CD4-positive, alpha-beta T cell treated with Interleukin-6 at 100 ng/mL for 8 hours (primary cell): ENCODE data around the gene TOP3A.

ENCODE experiments used
- DNase-seq: peaks from one replicate; pipeline ENCODE4 v3.0.0-alpha.2; 2020; ENCODE audit warnings: mixed read lengths, low spot score

TOP3A gene

DNA sequence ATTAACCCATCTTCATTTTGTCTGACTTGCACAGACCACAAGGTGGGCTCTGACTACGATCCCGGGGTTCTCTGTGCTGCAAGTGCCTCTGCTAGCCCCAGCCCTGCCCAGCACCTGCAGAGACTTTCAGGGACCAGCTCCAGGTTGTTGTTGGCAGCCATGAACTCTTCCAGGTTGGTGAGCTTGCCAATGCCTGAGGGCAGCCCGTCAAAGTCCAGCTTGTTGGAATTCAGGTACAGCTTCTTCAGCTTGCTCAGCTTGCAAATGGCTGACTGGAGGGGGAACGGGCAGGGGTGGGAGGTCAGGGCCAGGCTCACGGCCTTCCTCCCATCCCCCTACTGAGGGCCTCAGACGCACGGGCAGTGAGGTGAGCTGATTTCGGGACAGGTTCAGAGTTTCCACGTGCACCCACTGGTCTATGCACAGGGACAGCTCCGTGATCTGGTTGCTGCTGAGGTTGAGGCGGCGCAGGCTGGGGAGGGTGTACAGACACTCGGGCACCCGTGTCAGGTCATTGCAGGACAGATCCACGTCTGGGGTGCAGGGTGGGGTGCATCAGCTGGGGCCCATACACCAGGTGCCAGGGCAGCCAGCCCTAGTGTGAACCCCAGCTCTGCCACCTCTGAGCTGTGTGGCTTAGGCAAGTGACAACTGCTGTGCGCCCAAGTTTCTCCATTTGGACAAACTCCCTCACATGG is 61.5 kb downstream of the TOP3A start:
- DNase-seq, result no peak

DNA sequence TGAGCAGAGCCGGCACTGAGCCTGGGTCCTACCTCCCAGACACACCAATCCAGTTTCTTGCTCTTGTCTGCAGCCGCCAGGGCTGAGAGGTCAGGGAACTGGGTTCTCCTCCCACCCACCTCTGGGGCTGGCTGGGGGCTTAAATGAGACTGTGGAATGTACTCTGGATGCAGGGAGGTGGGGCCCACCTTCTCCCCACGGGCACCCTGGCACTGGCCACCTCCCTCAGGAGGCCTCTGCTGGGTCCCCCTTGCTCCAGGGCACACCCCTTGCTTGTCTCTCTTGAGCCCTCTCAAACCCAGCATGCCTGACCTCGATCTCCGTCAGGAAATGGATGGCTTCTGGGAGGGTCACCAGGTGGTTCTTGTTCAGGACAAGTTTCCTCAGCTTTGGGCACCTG is 62.6 kb downstream of the TOP3A start:
- DNase-seq, result no peak

DNA sequence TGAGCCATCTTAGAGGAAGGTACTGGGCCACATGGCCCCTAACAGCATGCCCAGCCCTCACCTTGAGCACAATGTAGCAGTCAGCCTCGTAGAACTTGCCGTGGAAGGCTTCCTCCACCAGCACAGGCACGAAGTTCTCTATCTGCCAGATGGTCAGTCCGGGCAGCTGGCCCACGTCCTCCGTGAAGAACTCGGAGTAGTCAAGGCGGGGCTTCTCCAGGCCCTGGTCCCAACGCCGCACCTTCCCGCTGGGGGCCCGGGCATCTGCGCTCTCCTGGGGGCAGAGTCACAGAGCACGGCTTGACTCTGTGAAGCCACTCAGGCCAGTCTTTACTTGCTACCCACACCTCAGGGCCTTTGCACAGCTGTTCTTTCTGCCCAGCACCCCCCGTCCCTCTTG is 63.6 kb downstream of the TOP3A start:
- DNase-seq, result no peak

DNA sequence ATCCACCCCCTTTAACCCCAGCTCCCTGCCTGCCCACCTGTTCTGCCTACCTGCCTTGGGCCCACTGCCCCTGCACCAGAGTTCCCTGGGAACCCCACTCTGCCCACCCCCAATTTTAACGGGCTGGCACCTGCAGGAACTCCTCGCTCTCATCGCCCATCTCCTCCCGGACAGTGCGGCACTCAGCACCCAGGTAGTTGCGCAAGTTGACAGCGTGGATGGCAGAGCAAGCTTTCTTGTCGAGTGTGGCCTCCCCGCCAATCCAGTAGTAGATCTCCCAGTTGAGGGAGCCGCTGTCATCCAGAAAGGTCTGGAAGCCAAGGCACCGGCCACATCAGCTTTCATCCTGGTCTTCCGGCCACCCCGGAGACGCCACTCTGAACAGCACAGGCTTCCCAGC is 64.1 kb downstream of the TOP3A start:
- no peak for DNase-seq

DNA sequence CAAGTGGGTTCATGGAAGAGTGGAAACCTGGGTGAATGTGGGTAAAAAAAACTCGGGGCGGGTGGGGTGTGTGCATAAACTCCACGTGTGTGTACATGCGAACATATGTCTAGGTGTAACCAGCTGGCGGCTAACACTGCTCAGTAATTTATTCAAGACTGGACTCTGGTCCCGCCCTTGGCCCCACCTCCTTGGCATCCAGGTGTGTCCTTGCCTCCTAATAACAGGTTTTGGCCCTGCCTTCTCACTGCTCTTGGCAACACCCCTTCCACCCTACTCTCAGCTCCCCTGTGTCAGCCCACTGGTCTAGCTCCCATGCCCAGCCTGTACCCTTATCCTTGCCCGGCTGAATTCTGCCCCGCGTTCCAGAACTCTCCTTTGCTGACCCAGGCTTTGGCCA is 64.5 kb downstream of the TOP3A start:
- no peak for DNase-seq

DNA sequence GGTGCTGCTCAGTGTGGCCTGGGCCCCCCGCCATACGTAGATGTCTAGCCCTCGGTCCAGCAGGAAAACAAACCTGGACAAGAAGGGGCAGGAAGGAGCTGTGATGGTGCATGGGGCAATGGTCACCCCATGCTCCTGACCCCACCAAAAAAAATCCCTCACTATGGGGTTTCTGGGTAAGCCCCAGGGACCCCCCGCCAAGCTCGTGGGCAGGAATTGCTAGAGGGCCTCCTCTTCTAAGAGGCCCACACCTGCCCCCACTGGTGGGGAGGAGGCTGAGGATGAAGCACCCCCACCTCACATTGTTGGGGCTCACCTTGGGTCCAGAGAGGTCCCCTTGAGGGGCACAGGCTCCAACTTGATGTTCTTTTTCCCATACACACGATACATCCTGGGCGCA is 66.0 kb downstream of the TOP3A start:
- DNase-seq, result no peak

DNA sequence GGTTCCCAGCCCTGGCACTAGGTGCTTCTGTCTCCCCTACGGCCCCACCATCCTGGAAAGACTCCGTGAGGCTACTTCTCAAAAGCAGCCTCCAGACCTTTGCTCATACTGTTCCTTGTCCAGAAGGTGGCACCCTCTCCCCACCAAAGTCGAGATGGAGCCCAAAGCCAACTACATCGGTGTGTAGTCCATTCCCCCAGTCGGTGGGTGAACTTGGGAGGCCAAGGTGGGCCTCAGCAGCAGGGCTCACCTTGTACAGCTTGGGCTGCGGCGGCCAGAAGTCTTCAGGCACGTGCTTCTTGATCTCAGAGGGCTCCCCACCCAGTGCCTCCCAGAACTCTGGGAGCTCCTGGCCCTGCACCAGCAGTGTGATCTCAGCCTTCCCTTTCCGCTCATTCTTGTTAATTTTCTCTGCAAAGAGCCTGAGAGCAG is 66.5 kb downstream of the TOP3A start:
- DNase-seq, result peak; percentile 63

DNA sequence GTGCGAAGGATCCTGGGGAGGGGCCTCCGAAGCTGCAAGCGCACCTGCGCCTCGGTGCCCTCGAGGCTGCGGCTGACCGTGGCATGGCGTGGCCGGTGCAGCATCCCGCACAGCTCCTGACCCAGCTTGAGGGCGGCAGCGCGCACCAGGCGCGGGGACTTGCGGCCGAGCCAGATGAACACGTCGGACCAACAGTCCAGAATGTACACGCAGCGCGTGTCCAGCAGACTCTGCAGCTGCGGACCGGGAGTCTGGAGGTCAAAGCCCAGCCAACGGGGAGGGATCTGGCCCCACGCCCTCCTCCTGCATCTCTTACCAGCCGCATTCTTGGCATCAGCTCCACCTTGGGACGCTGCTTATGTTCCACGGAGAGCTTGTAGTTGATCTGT is 67.2 kb downstream of the TOP3A start:
- DNase-seq, result no peak

DNA sequence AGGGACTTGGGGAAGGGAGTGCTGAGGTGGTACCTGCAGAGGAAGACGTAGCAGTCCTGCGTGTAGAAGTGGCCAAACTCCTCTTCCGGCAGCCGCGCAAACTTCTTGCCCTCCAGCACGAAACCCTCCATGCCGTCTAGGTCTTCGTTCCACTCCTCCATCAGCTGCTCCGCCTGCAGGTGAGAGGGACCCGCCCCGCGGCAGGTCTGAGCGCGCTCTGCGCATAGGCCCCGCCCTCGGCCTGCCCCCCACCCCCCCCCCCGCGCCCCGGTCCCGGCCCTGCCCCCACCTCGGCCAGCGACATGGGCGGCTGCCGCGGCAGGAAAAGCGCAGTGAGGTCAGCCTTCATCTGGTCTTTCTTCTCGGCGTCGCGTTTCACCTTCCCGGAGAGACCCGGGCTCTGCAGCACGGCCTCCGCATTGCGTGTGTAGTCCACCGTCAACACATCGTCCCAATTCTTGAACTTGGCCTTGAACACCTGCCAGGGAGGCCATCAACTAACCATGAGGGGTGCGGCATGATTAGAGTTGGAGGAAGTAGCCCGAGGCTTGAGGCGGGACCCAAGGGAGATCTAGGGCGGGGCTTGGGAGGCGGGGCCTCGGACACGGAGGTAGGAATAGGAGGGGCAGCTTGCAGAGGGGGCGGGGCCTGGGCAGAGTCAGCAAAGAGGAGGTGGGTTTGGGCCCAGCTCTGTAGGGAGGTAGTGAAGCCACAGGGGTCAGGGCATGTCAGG is 67.7 kb downstream of the TOP3A start:
- no peak for DNase-seq

DNA sequence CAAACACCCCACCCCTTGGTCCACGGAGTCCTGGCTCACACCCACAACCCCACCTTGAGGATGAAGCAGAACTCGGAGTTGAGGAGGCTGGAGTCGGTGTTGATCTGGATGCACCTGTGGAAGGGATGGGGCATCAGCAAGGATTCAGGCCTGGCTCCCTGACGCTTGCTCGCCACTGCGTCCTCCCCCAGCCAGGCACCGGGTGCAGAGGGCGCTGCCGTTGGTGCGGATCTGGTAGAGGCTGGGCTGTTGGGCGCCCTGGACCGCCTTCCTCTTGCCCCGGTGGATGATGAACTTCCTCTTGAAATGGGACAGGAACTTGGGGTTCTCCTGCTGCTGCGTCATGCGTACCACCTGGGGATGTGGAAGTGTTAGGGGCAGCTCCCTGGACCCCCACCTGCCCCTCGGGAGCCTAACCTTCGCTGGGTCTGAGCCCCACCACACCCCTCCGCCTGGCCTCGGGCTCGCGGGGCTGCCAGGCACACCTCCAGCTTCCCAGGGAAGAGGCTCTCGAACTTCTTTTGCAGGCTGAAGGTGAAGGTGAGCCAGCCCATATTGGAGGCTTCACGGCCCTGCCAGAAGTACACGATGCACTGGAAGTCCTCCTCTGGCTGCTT is 68.6 kb downstream of the TOP3A start:
- DNase-seq, result no peak

DNA sequence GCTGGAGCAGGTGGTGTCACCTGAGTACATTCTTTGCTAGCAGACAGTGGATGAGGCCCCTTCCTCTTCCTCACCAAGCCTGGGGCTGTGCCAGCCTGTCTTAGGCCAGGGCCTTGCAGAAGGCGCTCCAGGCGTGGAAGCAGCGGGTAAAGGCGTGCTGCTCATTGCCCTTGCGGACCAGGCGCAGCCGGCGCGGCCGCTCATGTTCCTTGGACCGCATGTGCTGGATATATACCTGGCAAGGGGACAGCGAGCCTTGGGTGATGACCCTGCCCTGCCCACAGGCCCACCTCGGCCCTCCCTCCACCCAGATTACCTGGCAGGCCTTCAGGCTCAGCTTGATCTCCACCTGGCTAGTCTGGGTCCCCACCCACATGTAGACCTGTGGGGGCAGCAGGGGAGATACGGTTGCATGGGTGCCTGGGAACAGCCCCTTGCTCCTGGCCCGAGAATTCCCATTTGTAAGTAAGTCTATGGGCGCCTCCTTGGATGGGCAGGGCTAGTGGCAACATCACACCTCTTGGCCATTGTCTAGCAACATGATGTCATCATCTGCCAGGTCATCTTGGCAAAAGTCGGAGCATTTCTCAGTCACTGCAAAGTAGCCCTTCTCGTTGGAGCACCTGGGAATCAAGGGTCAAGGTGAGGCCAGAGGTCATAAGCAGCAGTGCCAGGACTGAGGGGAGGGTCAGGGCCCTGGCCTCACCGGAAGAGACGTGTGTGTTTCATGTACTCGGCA is 69.6 kb downstream of the TOP3A start:
- DNase-seq, result no peak

DNA sequence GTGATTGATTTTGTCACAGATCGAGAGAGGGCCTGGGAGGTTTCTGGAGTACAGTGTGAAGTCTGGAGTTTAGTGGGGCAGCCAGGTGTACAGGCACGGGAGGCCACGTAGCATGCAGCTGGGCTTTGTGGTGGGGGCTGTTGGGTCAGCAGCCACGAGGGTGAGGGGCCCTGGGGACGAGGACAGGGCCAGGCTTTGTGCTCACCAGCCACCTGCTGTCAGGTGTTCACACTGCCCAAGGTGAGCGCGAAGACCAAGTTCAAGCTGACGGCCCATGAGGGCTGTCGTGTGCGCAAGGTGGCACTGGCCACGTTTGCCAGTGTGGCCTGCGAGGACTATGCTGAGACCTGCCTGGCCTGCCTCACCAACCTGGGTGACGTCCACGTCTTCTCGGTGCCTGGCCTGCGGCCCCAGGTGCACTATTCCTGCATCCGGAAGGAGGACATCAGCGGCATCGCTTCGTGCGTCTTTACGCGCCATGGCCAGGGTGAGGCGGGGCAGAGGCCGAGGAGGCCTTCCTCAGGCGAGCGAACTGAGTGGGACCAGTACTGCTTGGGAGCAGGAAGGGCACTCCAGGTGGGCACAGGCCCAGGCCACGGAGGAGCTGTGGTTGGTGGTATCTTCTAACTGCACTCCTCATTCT is 73.4 kb downstream of the TOP3A start:
- no peak for DNase-seq

DNA sequence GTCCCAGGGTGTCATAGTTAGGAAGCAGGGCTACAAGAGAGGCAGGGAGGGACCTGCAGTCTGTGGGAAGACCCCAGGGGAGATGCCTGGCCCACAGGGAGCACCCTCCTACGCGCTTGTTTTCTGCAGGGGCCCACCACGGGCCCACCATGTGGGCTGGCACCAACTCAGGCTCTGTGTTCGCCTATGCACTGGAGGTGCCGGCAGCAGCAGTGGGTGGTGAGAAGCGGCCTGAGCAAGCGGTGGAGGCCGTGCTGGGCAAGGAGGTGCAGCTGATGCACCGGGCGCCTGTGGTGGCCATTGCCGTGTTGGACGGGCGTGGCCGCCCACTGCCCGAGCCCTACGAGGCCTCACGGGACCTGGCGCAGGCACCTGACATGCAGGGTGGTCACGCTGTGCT is 74.3 kb downstream of the TOP3A start:
- no peak for DNase-seq

DNA sequence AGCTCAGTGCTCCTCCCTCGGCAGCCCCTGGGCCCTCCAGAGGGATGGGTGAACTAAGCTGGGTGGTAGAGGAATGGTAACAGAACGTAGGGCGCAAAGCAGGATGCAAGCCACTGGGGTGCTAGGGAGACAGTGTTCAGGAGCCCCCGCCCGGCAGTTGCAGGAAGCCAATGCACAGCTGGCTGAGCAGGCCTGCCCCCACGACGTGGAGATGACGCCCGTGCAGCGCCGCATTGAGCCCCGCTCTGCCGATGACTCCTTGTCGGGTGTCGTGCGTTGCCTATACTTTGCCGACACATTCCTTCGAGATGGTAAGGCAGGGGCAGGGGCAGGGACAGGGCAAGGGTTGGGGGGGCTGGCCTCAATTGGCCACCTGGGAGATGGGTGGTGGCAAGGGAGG is 76.5 kb downstream of the TOP3A start:
- DNase-seq, result no peak

DNA sequence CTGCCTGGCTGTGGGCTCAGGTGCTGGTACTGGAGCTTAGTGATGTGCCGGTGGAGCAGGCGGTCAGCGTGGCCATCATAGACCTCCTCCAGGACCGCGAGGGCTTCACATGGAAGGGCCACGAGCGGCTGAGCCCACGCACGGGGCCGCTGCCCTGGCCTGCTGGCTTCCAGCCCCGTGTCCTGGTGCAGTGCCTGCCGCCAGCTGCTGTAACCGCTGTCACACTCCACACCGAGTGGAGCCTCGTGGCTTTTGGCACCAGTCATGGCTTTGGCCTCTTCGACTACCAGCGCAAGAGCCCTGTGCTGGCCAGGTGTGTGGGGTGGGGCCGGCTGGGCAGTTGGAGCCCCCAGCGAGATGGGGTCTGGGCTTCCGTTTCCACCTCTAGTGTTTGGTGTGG is 77.3 kb downstream of the TOP3A start:
- no peak for DNase-seq

DNA sequence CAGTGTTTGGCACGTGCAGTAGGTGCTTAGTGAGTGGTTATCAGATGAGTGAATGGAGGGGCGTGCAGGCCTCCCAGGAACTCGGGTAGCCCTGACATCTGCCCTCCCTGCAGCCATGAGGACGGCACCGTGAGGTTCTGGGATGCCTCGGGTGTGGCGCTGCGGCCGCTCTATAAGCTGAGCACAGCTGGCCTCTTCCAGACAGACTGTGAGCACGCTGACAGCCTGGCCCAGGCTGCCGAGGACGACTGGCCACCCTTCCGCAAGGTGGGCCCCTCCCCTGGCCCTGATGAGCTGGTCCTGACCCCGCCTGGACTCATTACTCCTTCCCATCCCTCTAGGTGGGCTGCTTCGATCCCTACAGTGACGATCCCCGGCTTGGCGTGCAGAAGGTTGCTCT is 78.3 kb downstream of the TOP3A start:
- no peak for DNase-seq

DNA sequence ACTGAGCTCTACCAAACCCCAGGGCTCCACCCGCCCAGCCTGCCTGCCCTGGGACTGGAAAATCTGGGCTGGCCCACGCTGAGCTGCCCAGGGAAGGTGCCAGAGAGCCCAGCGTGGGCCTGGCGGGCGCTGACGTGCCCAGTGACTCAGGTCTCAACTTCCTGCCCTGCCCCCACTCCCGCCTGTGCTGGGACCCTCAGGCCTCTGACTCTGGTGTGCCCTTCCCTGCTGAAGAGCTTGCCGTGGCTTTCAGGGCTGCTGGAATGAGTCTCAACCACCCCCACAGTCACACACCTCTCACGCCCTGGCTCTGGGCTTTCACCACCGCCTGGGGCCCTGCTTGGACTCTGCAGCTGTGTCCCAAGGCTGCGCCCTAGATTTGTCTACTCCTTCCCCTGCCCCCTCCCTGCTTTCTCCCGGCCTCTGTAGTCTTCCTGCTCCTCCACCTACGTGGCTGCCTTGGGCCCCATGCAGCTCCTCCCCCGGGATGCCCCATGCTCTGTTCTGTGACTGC is 79.0 kb downstream of the TOP3A start:
- DNase-seq, result no peak

DNA sequence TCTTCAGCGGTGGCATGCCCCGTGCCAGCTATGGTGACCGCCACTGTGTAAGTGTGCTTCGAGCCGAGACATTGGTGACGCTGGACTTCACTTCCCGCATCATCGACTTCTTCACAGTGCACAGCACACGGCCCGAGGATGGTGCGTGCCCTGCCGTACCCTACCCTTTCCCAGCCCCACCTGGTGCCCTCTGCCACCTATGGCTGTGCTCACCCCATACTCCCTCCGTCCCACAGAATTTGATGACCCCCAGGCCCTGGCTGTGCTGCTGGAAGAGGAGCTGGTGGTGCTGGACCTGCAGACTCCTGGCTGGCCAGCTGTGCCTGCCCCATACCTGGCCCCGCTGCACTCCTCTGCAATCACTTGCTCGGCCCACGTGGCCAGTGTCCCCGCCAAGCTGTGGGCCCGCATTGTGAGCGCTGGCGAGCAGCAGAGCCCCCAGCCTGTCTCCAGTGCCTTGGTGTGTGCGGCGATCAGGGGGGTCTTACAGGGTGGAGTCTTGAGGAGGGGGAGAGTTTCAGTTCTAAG is 79.9 kb downstream of the TOP3A start:
- DNase-seq, result no peak

DNA sequence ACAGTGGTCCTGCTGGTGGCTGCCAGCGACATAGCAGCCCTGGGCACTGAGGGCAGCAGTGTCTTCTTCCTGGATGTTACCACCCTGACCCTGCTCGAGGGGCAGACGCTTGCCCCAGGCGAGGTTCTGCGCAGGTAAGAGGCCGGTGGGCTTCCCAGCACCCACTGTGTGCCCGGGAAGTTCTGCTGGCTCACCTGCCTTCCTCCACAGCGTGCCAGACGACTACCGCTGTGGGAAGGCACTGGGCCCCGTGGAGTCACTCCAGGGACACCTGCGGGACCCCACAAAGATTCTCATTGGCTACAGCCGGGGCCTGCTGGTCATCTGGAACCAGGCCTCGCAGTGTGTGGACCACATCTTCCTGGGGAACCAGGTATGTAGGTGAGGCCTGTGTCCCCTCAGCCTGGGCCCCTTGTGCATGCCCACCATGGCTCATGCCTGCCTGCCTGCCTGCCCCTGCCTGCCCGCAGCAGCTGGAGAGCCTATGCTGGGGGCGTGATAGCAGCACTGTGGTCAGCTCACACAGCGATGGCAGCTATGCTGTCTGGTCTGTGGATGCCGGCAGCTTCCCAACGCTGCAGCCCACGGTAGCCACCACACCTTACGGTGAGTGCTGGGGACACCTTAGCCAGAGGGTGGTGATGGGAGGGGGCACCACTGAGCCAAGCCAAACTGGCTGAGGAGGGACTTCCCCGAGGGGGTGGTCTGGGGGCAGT is 80.8 kb downstream of the TOP3A start:
- no peak for DNase-seq

DNA sequence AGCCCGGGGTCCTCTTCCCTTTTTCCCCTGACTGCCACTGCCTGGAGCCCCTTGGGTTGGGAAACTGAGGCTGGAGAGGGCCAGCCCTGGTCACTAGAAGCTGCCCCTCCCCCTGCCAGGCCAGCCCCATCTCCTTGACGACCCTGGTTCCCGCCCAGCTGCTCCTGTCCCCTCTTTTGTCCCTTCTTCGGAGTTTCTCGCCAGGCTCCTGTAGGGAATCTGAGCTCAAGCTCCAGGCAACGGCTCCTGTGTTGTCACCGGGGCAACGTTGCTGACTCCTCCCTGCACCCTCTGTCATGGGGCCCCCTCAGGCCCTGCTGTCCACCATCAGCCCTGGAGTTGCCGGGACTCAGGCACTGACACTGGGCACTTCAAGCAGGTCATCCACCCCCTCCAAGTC is 83.6 kb downstream of the TOP3A start:
- DNase-seq, result no peak
